Lower leg skin (tissue), 3 donors: ENCODE results near the gene SLFN12.

Source experiments
- POLR2A ChIP-seq, 2 donors: fragments of 450-650 bp; IDR thresholded peaks; one replicate each; pipeline ENCODE4 v1.6.1; 2016 to 2017; ENCODE audit warnings: antibody characterized with exemption in 2 of 2, mild to moderate bottlenecking in 1 of 2, moderate library complexity in 1 of 2
- TF ChIP-seq, protein P1 (sequence below), 3 donors: fragments of 450-650 bp; IDR thresholded peaks; one replicate each; pipeline ENCODE4 v1.5.1; 2016; ENCODE audit warnings: antibody characterized with exemption in 3 of 3, mild to moderate bottlenecking in 3 of 3, moderate library complexity in 2 of 3

DNA sequence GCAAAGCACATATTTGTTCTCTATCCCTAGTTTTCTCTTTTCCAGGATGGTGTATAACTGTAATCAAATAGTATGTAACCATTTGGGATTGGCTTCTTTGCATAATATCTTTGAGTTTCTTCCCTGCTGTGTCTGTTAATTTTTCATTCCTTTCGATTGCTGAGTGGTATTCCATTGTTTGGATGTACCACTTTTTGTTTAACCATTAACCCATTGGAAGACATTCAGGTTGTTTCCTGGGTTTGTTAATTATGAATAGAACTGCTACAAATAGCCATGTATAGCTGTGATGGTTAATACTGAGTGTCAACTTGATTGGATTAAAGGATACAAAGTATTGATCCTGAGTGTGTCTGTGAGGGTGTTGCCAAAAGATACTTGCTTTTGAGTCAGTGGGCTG lies 20.9 kb upstream of the SLFN12 start:
- TF ChIP-seq POLR2A (IDR thresholded peaks at IDR 0.05): no peak
- TF ChIP-seq, protein P1, sequence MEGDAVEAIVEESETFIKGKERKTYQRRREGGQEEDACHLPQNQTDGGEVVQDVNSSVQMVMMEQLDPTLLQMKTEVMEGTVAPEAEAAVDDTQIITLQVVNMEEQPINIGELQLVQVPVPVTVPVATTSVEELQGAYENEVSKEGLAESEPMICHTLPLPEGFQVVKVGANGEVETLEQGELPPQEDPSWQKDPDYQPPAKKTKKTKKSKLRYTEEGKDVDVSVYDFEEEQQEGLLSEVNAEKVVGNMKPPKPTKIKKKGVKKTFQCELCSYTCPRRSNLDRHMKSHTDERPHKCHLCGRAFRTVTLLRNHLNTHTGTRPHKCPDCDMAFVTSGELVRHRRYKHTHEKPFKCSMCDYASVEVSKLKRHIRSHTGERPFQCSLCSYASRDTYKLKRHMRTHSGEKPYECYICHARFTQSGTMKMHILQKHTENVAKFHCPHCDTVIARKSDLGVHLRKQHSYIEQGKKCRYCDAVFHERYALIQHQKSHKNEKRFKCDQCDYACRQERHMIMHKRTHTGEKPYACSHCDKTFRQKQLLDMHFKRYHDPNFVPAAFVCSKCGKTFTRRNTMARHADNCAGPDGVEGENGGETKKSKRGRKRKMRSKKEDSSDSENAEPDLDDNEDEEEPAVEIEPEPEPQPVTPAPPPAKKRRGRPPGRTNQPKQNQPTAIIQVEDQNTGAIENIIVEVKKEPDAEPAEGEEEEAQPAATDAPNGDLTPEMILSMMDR (IDR thresholded peaks at IDR 0.05): no peak
